WTC11 (cell line): ENCODE results near the gene CLPTM1. TPM values are rescaled to one million over a fixed set of nuclear protein-coding genes. Genes with fewer than 3 reads are reported as not detected.

Experiments used
- ATAC-seq: fragments of 200-7000 bp; cut with Tn5 transposase; 2 replicates; pipeline ENCODE4 v1.10.0; 2021; ENCODE audit warnings: mild to moderate bottlenecking, moderate library complexity
- CTCF ChIA-PET: fragments of 300-600 bp; sonication (Branson Sonifier 250); formaldehyde crosslinking; loops from one replicate; lab custom pipeline; 2021; ENCODE audit warnings: antibody characterized with exemption; lab: Charles Lee
- POLR2A ChIA-PET: fragments of 350-600 bp; sonication (Branson Sonifier 250); formaldehyde crosslinking; loops from one replicate; lab custom pipeline; 2021; ENCODE audit warnings: antibody characterized with exemption; lab: Charles Lee
- DNase-seq: peaks from one replicate; pipeline ENCODE4 v3.0.0; 2021; ENCODE audit warnings: low spot score
- H3K27ac Mint-ChIP-seq: 2 replicates; pipeline ENCODE4 v1.8.0; 2021; ENCODE audit warnings: mixed read lengths
- H3K27me3 Mint-ChIP-seq: 2 replicates; pipeline ENCODE4 v1.8.0; 2021; ENCODE audit warnings: low read depth, mild to moderate bottlenecking, moderate library complexity, mixed read lengths
- H3K36me3 Mint-ChIP-seq: 2 replicates; pipeline ENCODE4 v1.8.0; 2021; ENCODE audit warnings: mixed read lengths
- H3K4me1 Mint-ChIP-seq: 2 replicates; pipeline ENCODE4 v1.8.0; 2022; ENCODE audit warnings: mixed read lengths
- H3K4me3 Mint-ChIP-seq: 2 replicates; pipeline ENCODE4 v1.8.0; 2021; ENCODE audit warnings: mild to moderate bottlenecking, moderate library complexity, mixed read lengths
- H3K9me3 Mint-ChIP-seq: 2 replicates; pipeline ENCODE4 v1.8.0; 2021; ENCODE audit warnings: mixed read lengths
- NFYB ChIP-seq: sonication (generic); formaldehyde crosslinking; conservative IDR thresholded peaks from 2 replicates; pipeline ENCODE4 v1.8.0; 2022; ENCODE audit warnings: low read depth, missing genetic modification reagents
- NR2C2 ChIP-seq: sonication (generic); formaldehyde crosslinking; IDR thresholded peaks from 2 replicates; pipeline ENCODE4 v1.8.0; 2022; ENCODE audit warnings: mild to moderate bottlenecking, missing genetic modification reagents
- TEAD1 ChIP-seq: sonication (generic); formaldehyde crosslinking; IDR thresholded peaks from 2 replicates; pipeline ENCODE4 v1.8.0; 2022; ENCODE audit warnings: mild to moderate bottlenecking, missing genetic modification reagents
- TEAD4 ChIP-seq: sonication (generic); formaldehyde crosslinking; IDR thresholded peaks from 2 replicates; pipeline ENCODE4 v1.8.0; 2022; ENCODE audit warnings: mild to moderate bottlenecking, missing genetic modification reagents
- ZNF121 ChIP-seq: sonication (generic); formaldehyde crosslinking; IDR thresholded peaks from 2 replicates; pipeline ENCODE4 v1.8.0; 2023; ENCODE audit warnings: missing genetic modification reagents
- ZNF219 ChIP-seq: sonication (generic); formaldehyde crosslinking; IDR thresholded peaks from 2 replicates; pipeline ENCODE4 v1.8.0; 2023; ENCODE audit warnings: missing genetic modification reagents, mild to moderate bottlenecking, borderline replicate concordance
- total RNA-seq: library from RNA; stranded (reverse); gene quantifications from 3 replicates; pipeline ENCODE4 v1.2.3, GENCODE V29; 2021
- TF ChIP-seq, protein P1 (sequence below): sonication (generic); formaldehyde crosslinking; conservative IDR thresholded peaks from 2 replicates; pipeline ENCODE4 v1.8.1; 2023; ENCODE audit warnings: mild to moderate bottlenecking, low read depth, missing genetic modification reagents, moderate library complexity
- TF ChIP-seq, protein P2 (sequence below): sonication (generic); formaldehyde crosslinking; IDR thresholded peaks from 2 replicates; pipeline ENCODE4 v1.8.1; 2023; ENCODE audit warnings: mild to moderate bottlenecking, missing genetic modification reagents, borderline replicate concordance
- TF ChIP-seq, protein P3 (sequence below): sonication (generic); formaldehyde crosslinking; IDR thresholded peaks from 2 replicates; pipeline ENCODE4 v1.8.1; 2023; ENCODE audit warnings: mild to moderate bottlenecking, missing genetic modification reagents
- TF ChIP-seq, protein P4 (sequence below): sonication (generic); formaldehyde crosslinking; IDR thresholded peaks from 2 replicates; pipeline ENCODE4 v1.8.1; 2023; ENCODE audit warnings: mild to moderate bottlenecking, moderate library complexity, missing genetic modification reagents
- TF ChIP-seq, protein P5 (sequence below): fragments of 250-450 bp; sonication (Bioruptor Pico); IDR thresholded peaks from 2 replicates; pipeline ENCODE4 v1.9.0; 2021; ENCODE audit warnings: moderate library complexity, mild to moderate bottlenecking, inconsistent platforms, borderline replicate concordance

Gene CLPTM1
- total RNA-seq, 1 experiment from 2014 or later, result 85.6 TPM

DNA sequence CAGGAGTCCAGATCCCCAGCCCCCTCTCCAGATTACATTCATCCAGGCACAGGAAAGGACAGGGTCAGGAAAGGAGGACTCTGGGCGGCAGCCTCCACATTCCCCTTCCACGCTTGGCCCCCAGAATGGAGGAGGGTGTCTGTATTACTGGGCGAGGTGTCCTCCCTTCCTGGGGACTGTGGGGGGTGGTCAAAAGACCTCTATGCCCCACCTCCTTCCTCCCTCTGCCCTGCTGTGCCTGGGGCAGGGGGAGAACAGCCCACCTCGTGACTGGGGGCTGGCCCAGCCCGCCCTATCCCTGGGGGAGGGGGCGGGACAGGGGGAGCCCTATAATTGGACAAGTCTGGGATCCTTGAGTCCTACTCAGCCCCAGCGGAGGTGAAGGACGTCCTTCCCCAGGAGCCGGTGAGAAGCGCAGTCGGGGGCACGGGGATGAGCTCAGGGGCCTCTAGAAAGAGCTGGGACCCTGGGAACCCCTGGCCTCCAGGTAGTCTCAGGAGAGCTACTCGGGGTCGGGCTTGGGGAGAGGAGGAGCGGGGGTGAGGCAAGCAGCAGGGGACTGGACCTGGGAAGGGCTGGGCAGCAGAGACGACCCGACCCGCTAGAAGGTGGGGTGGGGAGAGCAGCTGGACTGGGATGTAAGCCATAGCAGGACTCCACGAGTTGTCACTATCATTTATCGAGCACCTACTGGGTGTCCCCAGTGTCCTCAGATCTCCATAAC, 49.6 kb upstream of the CLPTM1 start, which contains the start of gene APOE (continued):
- TF ChIP-seq, protein P1, sequence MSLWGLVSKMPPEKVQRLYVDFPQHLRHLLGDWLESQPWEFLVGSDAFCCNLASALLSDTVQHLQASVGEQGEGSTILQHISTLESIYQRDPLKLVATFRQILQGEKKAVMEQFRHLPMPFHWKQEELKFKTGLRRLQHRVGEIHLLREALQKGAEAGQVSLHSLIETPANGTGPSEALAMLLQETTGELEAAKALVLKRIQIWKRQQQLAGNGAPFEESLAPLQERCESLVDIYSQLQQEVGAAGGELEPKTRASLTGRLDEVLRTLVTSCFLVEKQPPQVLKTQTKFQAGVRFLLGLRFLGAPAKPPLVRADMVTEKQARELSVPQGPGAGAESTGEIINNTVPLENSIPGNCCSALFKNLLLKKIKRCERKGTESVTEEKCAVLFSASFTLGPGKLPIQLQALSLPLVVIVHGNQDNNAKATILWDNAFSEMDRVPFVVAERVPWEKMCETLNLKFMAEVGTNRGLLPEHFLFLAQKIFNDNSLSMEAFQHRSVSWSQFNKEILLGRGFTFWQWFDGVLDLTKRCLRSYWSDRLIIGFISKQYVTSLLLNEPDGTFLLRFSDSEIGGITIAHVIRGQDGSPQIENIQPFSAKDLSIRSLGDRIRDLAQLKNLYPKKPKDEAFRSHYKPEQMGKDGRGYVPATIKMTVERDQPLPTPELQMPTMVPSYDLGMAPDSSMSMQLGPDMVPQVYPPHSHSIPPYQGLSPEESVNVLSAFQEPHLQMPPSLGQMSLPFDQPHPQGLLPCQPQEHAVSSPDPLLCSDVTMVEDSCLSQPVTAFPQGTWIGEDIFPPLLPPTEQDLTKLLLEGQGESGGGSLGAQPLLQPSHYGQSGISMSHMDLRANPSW (CRISPR knock-in tag), result 0 out of 2 replicates have a peak, but pooled peaks have one; percentile 55
- TF ChIP-seq, protein P2, sequence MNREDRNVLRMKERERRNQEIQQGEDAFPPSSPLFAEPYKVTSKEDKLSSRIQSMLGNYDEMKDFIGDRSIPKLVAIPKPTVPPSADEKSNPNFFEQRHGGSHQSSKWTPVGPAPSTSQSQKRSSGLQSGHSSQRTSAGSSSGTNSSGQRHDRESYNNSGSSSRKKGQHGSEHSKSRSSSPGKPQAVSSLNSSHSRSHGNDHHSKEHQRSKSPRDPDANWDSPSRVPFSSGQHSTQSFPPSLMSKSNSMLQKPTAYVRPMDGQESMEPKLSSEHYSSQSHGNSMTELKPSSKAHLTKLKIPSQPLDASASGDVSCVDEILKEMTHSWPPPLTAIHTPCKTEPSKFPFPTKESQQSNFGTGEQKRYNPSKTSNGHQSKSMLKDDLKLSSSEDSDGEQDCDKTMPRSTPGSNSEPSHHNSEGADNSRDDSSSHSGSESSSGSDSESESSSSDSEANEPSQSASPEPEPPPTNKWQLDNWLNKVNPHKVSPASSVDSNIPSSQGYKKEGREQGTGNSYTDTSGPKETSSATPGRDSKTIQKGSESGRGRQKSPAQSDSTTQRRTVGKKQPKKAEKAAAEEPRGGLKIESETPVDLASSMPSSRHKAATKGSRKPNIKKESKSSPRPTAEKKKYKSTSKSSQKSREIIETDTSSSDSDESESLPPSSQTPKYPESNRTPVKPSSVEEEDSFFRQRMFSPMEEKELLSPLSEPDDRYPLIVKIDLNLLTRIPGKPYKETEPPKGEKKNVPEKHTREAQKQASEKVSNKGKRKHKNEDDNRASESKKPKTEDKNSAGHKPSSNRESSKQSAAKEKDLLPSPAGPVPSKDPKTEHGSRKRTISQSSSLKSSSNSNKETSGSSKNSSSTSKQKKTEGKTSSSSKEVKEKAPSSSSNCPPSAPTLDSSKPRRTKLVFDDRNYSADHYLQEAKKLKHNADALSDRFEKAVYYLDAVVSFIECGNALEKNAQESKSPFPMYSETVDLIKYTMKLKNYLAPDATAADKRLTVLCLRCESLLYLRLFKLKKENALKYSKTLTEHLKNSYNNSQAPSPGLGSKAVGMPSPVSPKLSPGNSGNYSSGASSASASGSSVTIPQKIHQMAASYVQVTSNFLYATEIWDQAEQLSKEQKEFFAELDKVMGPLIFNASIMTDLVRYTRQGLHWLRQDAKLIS (CRISPR knock-in tag), result no peak
- TF ChIP-seq ZNF121 (CRISPR knock-in tag) (no peak), NFYB (no peak)

DNA sequence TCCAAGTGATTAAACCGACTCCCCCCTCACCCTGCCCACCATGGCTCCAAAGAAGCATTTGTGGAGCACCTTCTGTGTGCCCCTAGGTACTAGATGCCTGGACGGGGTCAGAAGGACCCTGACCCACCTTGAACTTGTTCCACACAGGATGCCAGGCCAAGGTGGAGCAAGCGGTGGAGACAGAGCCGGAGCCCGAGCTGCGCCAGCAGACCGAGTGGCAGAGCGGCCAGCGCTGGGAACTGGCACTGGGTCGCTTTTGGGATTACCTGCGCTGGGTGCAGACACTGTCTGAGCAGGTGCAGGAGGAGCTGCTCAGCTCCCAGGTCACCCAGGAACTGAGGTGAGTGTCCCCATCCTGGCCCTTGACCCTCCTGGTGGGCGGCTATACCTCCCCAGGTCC, 47.6 kb upstream of the CLPTM1 start:
- Mint-ChIP-seq H3K27me3 (no peaks in the 10 kb centered on the region; the same call in 1 of the 2 replicates), H3K27ac (no peak overlapping the region), H3K4me3 (no peak overlapping the region), H3K36me3 (peaks cover 17% of the 10 kb centered on the region), H3K9me3 (no peaks in the 10 kb centered on the region), H3K4me1 (peaks cover 38% of the 10 kb centered on the region)
- DNase-seq (no peak), ATAC-seq (no peak)
- TF ChIP-seq, protein P3, sequence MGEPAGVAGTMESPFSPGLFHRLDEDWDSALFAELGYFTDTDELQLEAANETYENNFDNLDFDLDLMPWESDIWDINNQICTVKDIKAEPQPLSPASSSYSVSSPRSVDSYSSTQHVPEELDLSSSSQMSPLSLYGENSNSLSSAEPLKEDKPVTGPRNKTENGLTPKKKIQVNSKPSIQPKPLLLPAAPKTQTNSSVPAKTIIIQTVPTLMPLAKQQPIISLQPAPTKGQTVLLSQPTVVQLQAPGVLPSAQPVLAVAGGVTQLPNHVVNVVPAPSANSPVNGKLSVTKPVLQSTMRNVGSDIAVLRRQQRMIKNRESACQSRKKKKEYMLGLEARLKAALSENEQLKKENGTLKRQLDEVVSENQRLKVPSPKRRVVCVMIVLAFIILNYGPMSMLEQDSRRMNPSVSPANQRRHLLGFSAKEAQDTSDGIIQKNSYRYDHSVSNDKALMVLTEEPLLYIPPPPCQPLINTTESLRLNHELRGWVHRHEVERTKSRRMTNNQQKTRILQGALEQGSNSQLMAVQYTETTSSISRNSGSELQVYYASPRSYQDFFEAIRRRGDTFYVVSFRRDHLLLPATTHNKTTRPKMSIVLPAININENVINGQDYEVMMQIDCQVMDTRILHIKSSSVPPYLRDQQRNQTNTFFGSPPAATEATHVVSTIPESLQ (CRISPR knock-in tag), result no peak
- TF ChIP-seq, protein P4, sequence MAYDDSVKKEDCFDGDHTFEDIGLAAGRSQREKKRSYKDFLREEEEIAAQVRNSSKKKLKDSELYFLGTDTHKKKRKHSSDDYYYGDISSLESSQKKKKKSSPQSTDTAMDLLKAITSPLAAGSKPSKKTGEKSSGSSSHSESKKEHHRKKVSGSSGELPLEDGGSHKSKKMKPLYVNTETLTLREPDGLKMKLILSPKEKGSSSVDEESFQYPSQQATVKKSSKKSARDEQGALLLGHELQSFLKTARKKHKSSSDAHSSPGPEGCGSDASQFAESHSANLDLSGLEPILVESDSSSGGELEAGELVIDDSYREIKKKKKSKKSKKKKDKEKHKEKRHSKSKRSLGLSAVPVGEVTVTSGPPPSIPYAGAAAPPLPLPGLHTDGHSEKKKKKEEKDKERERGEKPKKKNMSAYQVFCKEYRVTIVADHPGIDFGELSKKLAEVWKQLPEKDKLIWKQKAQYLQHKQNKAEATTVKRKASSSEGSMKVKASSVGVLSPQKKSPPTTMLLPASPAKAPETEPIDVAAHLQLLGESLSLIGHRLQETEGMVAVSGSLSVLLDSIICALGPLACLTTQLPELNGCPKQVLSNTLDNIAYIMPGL, result no peak
- TF ChIP-seq, protein P5, sequence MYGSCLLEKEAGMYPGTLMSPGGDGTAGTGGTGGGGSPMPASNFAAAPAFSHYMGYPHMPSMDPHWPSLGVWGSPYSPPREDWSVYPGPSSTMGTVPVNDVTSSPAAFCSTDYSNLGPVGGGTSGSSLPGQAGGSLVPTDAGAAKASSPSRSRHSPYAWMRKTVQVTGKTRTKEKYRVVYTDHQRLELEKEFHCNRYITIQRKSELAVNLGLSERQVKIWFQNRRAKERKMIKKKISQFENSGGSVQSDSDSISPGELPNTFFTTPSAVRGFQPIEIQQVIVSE (CRISPR knock-in tag), result no peak
- TF ChIP-seq ZNF219 (CRISPR knock-in tag) (no peak), NR2C2 (CRISPR knock-in tag) (no peak), TEAD1 (CRISPR knock-in tag) (no peak), TEAD4 (CRISPR knock-in tag) (no peak)
- CTCF ChIA-PET, result no interaction called here
- POLR2A ChIA-PET, result interaction anchor here (0.6 kb wide), 1 partner anchor 10 kb away, joined by 3 read pairs; no protein-coding TSS in a partner anchor
